ENCODE results near the gene C9orf50. TPM values are rescaled to one million over a fixed set of nuclear protein-coding genes. Genes with fewer than 3 reads are reported as not detected.

The C9orf50 gene
- total and polyA plus RNA-seq, 4 experiments from 2014 or later: not detected

- Histone ChIP-seq H3K4me3 (ENCODE audit: low read length in 2 of 2) (peak overlapping the region; percentile 61 to 70), H3K4me1 (ENCODE audit: insufficient read depth, low read length) (peaks cover 28% of the 10 kb centered on the region), H3K27ac (ENCODE audit: low read depth, low read length) (peak overlapping the region; percentile 50), H3K9me3 (ENCODE audit: control insufficient read depth in 1 of 2, low read length in 2 of 2) (no peaks in the 10 kb centered on the region), H3K36me3 (ENCODE audit: insufficient read depth, low read length) (no peaks in the 10 kb centered on the region), H3K27me3 (ENCODE audit: insufficient read depth, low read length) (no peaks in the 10 kb centered on the region)
- ChIA-PET POLR2A (ENCODE audit: partially characterized antibody) (interaction anchor here (0.6 to 4.1 kb wide), 12 partner anchors 10 to 471 kb away, joined by 3 to 42 read pairs (median 4); partner anchors contain the start of genes C9orf50 and IER5L), CTCF (ENCODE audit: partially characterized antibody) (interaction anchor here (0.6 to 5.1 kb wide), 18 partner anchors 11 to 479 kb away, joined by 3 to 51 read pairs (median 4); partner anchors contain the start of genes C9orf50, IER5L and NTMT1)
- no peaks in the 10 kb centered on the region for H3K36me3 Mint-ChIP-seq
- peaks cover 16 to 45% (median 33%) of the 10 kb centered on the region in 4 donors for H3K4me1 Mint-ChIP-seq
- no peaks in the 10 kb centered on the region for H3K9me3 Mint-ChIP-seq
- H3K4me3 Mint-ChIP-seq: peak overlapping the region; percentile 78 to 95 (median 81)
- peak; percentile 72 to 76 (median 74) for DNase-seq
- no peaks in the 10 kb centered on the region for H3K27me3 Mint-ChIP-seq
- peak overlapping the region; percentile 65 to 95 (median 88) for H3K27ac Mint-ChIP-seq
- intact Hi-C loops (cut with micrococcal nuclease): loop anchor here (1.0 kb wide), 7 partner anchors 122 to 479 kb away; partner anchors contain the start of gene IER5L
These were observed 10.2 kb downstream of the C9orf50 start for GRCh38 chr9:129610473-129611306.

GRCh38 chr9:129610213-129610472 lies 10.8 kb downstream of the C9orf50 start:
- Mint-ChIP-seq H3K4me1 (peaks cover 16 to 48% (median 34%) of the 10 kb centered on the region in 4 donors), H3K9me3 (no peaks in the 10 kb centered on the region), H3K27ac (peak overlapping the region in 2 of 7 donors; percentile 22 to 90), H3K4me3 (peak overlapping the region in 7 of 8 donors; percentile 26 to 78 (median 57)), H3K27me3 (no peaks in the 10 kb centered on the region), H3K36me3 (no peaks in the 10 kb centered on the region)
- H3K27ac ChIP-seq (ENCODE audit: low read depth, low read length): peak overlapping the region; percentile 50
- no peaks in the 10 kb centered on the region for H3K9me3 ChIP-seq (ENCODE audit: control insufficient read depth in 1 of 2, low read length in 2 of 2)
- intact Hi-C loops (cut with micrococcal nuclease): loop anchor here (1.0 kb wide), 7 partner anchors 122 to 479 kb away; partner anchors contain the start of gene IER5L
- DNase-seq: no peak
- no peaks in the 10 kb centered on the region for H3K27me3 ChIP-seq (ENCODE audit: insufficient read depth, low read length)
- no peaks in the 10 kb centered on the region for H3K36me3 ChIP-seq (ENCODE audit: insufficient read depth, low read length)
- H3K4me1 ChIP-seq (ENCODE audit: insufficient read depth, low read length): peaks cover 28% of the 10 kb centered on the region
- POLR2A ChIA-PET (ENCODE audit: partially characterized antibody): interaction anchor here (1.2 to 4.1 kb wide), 2 partner anchors 13 to 470 kb away, joined by 4 to 42 read pairs; no protein-coding TSS in a partner anchor
- peak overlapping the region; percentile 61 to 70 for H3K4me3 ChIP-seq (ENCODE audit: low read length in 2 of 2)
- CTCF ChIA-PET (ENCODE audit: partially characterized antibody): no interaction called here

GRCh38 chr9:129609486-129610212 lies 11.3 kb downstream of the C9orf50 start:
- Histone ChIP-seq H3K4me3 (ENCODE audit: low read length in 2 of 2) (peak overlapping the region in 1 of 2 donors; percentile 61), H3K27ac (ENCODE audit: low read depth, low read length) (peak overlapping the region; percentile 41), H3K9me3 (ENCODE audit: control insufficient read depth in 1 of 2, low read length in 2 of 2) (no peaks in the 10 kb centered on the region), H3K27me3 (ENCODE audit: insufficient read depth, low read length) (no peaks in the 10 kb centered on the region), H3K36me3 (ENCODE audit: insufficient read depth, low read length) (no peaks in the 10 kb centered on the region), H3K4me1 (ENCODE audit: insufficient read depth, low read length) (peaks cover 31% of the 10 kb centered on the region)
- peaks cover 19 to 51% (median 38%) of the 10 kb centered on the region in 4 donors for H3K4me1 Mint-ChIP-seq
- no peaks in the 10 kb centered on the region for H3K9me3 Mint-ChIP-seq
- H3K4me3 Mint-ChIP-seq: peak overlapping the region; percentile 89 to 98 (median 94)
- ChIA-PET CTCF (ENCODE audit: partially characterized antibody) (interaction anchor here (0.8 to 2.4 kb wide), 7 partner anchors 16 to 478 kb away, joined by 3 to 16 read pairs (median 12); partner anchors contain the start of gene NTMT1), POLR2A (ENCODE audit: partially characterized antibody) (interaction anchor here (0.6 to 4.1 kb wide), 13 partner anchors 12 to 470 kb away, joined by 3 to 42 read pairs (median 3); partner anchors contain the start of genes IER5L and NTMT1)
- no peaks in the 10 kb centered on the region for H3K27me3 Mint-ChIP-seq
- intact Hi-C loops (cut with micrococcal nuclease): loop anchor here (1.0 kb wide), 7 partner anchors 121 to 478 kb away; partner anchors contain the start of gene IER5L
- no peaks in the 10 kb centered on the region for H3K36me3 Mint-ChIP-seq
- peak overlapping the region; percentile 90 to 100 (median 96) for H3K27ac Mint-ChIP-seq
- peak; percentile 69 to 89 (median 74) for DNase-seq

GRCh38 chr9:129608561-129609481 lies 12.1 kb downstream of the C9orf50 start:
- DNase-seq: no peak
- Histone ChIP-seq H3K27me3 (ENCODE audit: insufficient read depth, low read length) (no peaks in the 10 kb centered on the region), H3K27ac (ENCODE audit: low read depth, low read length) (peak overlapping the region; percentile 12), H3K36me3 (ENCODE audit: insufficient read depth, low read length) (no peaks in the 10 kb centered on the region), H3K4me1 (ENCODE audit: insufficient read depth, low read length) (peaks cover 36% of the 10 kb centered on the region), H3K4me3 (ENCODE audit: low read length in 2 of 2) (no peak overlapping the region), H3K9me3 (ENCODE audit: control insufficient read depth in 1 of 2, low read length in 2 of 2) (no peaks in the 10 kb centered on the region)
- Mint-ChIP-seq H3K36me3 (no peaks in the 10 kb centered on the region), H3K4me1 (peaks cover 20 to 56% (median 41%) of the 10 kb centered on the region in 4 donors), H3K4me3 (peak overlapping the region in 5 of 8 donors; percentile 2 to 54 (median 34)), H3K27me3 (no peaks in the 10 kb centered on the region), H3K27ac (peak overlapping the region; percentile 64 to 90 (median 79)), H3K9me3 (no peaks in the 10 kb centered on the region)
- intact Hi-C loops (cut with micrococcal nuclease): no loop called here
- ChIA-PET CTCF (ENCODE audit: partially characterized antibody) (interaction anchor here (0.7 to 2.4 kb wide), 12 partner anchors 15 to 477 kb away, joined by 3 to 16 read pairs (median 4); partner anchors contain the start of gene NTMT1), POLR2A (ENCODE audit: partially characterized antibody) (interaction anchor here (0.5 to 4.1 kb wide), 15 partner anchors 11 to 469 kb away, joined by 3 to 42 read pairs (median 3); partner anchors contain the start of genes IER5L and NTMT1)

- H3K4me1 Mint-ChIP-seq: peaks cover 20 to 61% (median 43%) of the 10 kb centered on the region in 4 donors
- no peaks in the 10 kb centered on the region for H3K36me3 Mint-ChIP-seq
- CTCF ChIA-PET (ENCODE audit: partially characterized antibody): interaction anchor here (0.8 to 2.5 kb wide), 6 partner anchors 15 to 475 kb away, joined by 3 to 19 read pairs (median 9); no protein-coding TSS in a partner anchor
- POLR2A ChIA-PET (ENCODE audit: partially characterized antibody): interaction anchor here (1.2 to 3.5 kb wide), 6 partner anchors 9 to 469 kb away, joined by 3 to 25 read pairs (median 4); partner anchors contain the start of gene IER5L
- no peaks in the 10 kb centered on the region for H3K9me3 Mint-ChIP-seq
- peaks cover 42% of the 10 kb centered on the region for H3K4me1 ChIP-seq (ENCODE audit: insufficient read depth, low read length)
- no peak overlapping the region for H3K27ac ChIP-seq (ENCODE audit: low read depth, low read length)
- intact Hi-C loops (cut with micrococcal nuclease): no loop called here
- peak overlapping the region in 1 of 8 donors; percentile 53 for H3K4me3 Mint-ChIP-seq
- H3K27me3 Mint-ChIP-seq: no peaks in the 10 kb centered on the region
- no peaks in the 10 kb centered on the region for H3K36me3 ChIP-seq (ENCODE audit: insufficient read depth, low read length)
- no peaks in the 10 kb centered on the region for H3K27me3 ChIP-seq (ENCODE audit: insufficient read depth, low read length)
- no peaks in the 10 kb centered on the region for H3K9me3 ChIP-seq (ENCODE audit: control insufficient read depth in 1 of 2, low read length in 2 of 2)
- H3K27ac Mint-ChIP-seq: peak overlapping the region in 6 of 7 donors; percentile 69 to 90 (median 83)
- DNase-seq: no peak
- H3K4me3 ChIP-seq (ENCODE audit: low read length in 2 of 2): no peak overlapping the region
These were observed 13.9 kb downstream of the C9orf50 start for GRCh38 chr9:129607027-129607387.
